ENCODE measurements around the gene WDR72. TPM values are rescaled to one million over a fixed set of nuclear protein-coding genes. Genes with fewer than 3 reads are reported as not detected.

Gene WDR72
- total RNA-seq, 1 donor from 2014 or later, result not detected

- DNase-seq (ENCODE audit: extremely low read depth, low read depth, low spot score), result peak; percentile 27
Observed at GRCh38 chr15:53611145-53611920, 148.1 kb downstream of the WDR72 start.

DNA sequence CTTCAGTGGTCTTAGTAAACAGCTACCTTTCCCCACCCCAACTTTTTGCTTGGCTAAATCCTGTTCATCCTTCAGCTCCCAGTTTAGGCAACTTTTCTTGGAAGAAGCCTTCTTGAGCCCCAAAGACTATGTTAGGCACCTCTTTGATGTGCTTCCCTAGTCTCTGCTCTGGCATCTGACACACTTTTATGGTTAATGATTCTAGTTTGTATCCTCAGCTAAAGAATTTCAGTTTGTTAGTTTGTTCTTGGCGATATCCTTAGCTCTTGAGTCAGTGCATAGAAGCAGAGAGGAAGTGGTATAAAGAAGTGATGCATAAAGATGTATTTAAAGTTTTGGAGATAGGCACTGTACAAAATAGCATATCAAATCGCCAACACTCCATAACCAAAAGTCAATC lies 168.4 kb downstream of the WDR72 start:
- DNase-seq (ENCODE audit: extremely low read depth, low read depth, low spot score), result no peak

GRCh38 chr15:53590380-53590779 lies 169.1 kb downstream of the WDR72 start:
- DNase-seq (ENCODE audit: extremely low read depth, low read depth, low spot score), result no peak

DNA sequence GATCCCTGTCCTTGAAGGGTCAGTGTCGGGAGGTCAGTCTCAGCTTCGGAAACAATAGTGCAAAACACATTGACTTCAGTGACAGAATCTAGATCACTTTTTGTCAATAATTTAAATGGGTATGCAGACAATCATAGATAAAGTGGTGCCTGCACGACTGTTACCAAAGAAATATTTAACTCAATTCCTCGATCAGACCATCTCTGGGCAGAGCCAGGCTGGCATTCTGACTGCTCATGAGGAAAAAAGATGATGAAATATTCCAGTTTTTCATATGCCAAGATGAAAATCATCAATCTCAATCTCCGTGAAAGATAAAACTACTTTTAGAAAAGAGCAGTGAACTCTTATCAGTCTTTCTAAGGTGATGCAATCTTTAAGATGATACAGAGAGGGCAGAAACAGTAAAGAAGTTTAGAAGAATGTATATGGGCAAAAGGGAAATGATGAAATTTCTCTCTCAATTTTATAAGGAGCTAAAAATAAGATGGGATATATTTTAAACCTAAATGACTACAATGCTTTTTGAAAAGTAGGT lies 169.9 kb downstream of the WDR72 start:
- DNase-seq (ENCODE audit: extremely low read depth, low read depth, low spot score), result no peak

DNA sequence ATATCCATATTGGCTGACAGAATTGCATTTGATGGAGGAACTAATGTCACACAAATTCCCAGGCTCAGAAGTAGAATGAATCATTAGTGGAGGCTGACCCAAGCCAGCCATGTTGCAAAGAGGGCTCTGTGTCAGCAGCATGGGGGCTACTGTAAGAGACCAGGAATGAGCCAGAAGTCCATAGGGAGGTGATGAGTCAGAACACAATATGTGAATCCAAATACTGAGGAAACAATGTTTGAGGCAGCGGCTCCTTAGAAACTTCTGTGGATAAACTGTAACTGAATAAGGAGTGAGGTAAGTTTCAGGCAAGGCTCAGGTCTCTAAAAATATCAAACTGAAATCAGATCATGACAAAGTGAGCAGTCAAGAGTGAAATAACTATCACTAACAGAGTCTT lies 170.7 kb downstream of the WDR72 start:
- DNase-seq (ENCODE audit: extremely low read depth, low read depth, low spot score), result no peak

- DNase-seq (ENCODE audit: extremely low read depth, low read depth, low spot score), result no peak
Observed at GRCh38 chr15:53586799-53587198, 172.7 kb downstream of the WDR72 start.

DNA sequence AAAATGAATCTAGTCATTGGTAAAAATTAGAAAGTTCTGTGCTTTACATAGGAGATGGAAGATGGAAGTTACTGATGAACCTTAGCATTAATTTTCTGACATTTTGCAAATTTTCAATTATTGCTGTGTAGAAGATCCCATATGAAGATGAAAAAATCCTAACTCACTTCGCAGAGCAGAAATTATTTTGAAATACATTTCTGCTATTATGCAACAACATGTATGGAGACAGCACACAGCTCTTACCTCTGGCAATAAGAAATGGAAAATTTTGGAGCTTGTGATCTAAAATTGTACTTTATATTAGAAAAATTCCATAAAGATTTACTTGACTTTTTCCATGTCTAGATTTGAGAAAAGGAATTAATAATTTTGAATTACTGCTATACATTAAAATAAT lies 177.9 kb downstream of the WDR72 start:
- DNase-seq (ENCODE audit: extremely low read depth, low read depth, low spot score), result no peak

GRCh38 chr15:53580366-53580765 lies 179.1 kb downstream of the WDR72 start:
- DNase-seq (ENCODE audit: extremely low read depth, low read depth, low spot score), result no peak

GRCh38 chr15:53576841-53577240 lies 182.6 kb downstream of the WDR72 start:
- no peak for DNase-seq (ENCODE audit: extremely low read depth, low read depth, low spot score)

DNA sequence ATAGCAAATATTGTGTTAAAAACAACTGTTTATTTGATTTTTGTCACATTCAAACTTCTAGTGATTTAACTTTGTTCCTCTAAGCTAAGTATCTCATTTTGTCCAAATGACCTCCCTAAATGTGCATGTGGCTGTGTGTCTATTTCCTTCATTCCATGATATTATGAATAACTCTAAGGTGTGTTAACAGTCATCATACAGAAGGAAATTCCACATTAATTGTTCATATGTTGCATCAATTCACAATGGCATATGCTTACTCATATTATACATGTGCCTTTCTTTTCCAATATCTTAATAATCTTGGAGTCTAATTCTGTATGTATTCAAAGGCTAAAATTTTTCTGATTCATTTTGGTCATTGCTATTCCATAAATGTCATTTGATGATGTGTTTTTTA lies 186.4 kb downstream of the WDR72 start:
- no peak for DNase-seq (ENCODE audit: extremely low read depth, low read depth, low spot score)

DNA sequence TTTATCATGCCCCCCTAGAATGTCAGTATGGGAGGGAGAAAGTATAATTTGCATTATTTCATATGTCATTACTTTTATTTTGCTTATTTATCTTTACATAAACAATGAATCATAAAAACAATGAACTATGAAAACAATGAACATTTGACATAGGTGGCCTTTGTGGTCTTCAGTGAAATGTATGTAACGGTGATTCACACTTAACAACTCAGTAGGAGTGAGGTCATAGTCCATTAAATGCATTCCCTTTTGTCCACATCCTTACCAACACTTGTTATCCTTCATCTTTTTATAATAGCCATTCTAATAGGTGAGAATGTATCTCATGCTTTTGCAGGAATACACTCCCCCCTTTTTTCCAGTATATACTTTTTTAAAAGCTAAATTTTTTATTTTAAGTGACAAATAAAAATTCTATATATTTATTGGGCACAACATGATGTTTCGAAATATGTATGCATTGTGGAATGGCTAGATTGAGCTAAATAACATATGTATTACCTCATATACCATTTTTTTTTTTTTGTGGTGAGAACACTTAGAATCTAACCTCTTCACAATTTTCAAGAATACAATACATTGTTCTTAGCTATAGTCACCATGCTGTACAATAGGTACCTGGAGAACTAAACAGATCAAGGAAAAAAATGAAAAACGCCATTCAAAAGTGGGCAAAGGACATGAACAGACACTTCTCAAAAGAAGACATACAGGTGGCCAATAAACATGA lies 189.5 kb downstream of the WDR72 start:
- DNase-seq (ENCODE audit: extremely low read depth, low read depth, low spot score), result no peak

DNA sequence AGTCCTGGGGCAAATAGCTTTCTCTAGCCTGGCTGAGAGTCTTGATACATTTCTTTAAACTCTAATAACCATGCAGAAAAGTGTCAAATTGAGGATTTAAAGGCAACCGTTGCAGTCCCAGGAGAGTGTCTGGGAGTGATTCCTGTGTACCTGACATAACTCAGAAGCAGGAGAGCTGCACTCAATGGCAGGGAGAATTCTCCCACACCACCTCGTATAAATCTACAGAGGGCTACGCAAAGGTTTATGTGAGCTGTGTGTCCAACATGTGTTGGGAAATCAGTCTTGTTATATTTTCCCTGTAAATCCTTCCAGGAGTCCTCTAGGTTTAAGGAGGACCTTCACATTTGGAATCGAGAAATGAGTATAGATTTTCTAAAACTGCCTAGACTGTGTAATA lies 192.6 kb downstream of the WDR72 start:
- DNase-seq (ENCODE audit: extremely low read depth, low read depth, low spot score), result no peak

GRCh38 chr15:53565721-53566120 lies 193.7 kb downstream of the WDR72 start:
- DNase-seq (ENCODE audit: extremely low read depth, low read depth, low spot score), result no peak

- no peak for DNase-seq (ENCODE audit: extremely low read depth, low read depth, low spot score)
Observed at GRCh38 chr15:53564647-53565046, 194.8 kb downstream of the WDR72 start.

- DNase-seq (ENCODE audit: extremely low read depth, low read depth, low spot score), result no peak
Observed at GRCh38 chr15:53563627-53564026, 195.8 kb downstream of the WDR72 start.

DNA sequence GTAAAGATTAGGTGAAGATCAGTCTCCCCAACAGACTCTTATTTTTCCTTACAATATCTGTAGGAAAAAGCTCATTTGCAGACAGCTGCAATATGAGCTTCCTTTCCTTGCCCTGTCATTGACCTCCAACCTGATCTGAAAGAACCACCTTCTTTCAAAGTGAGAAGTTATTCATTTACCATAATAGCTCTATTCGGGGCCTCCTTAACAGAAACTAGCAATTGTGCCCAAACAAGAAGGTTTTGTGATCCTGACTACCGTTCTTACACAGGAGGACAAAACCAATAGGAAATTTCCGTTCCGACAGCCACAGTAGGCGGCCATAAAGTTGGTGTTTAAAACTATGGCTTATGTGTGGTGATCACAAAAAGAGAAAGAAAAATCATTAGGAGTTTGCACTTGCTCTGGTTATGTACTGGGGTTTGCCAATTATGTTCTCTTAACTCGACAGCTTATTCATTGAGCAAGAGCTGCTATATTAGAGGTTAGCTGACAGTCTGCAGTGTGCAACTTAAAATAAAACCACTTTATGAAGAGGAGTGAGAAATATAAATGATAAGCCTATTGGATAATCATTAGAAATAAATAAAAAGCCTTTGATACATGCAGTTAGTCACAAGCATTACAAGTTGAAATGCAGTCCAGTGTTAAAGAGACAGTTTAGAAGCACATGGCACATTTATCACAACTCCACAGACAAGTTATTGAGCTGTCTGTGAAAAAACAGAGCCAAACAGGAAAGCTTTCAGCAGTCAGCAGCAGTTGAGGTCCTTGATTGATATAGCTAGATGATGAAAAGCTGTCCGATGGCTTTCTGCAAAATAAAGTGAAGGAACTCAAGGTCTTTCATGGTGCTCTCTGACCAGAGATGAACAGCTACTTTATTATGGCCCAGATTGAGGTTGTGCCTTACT lies 199.8 kb downstream of the WDR72 start:
- DNase-seq (ENCODE audit: extremely low read depth, low read depth, low spot score), result no peak

- DNase-seq (ENCODE audit: extremely low read depth, low read depth, low spot score), result no peak
Observed at GRCh38 chr15:53558384-53558783, 201.1 kb downstream of the WDR72 start.

- DNase-seq (ENCODE audit: extremely low read depth, low read depth, low spot score), result no peak
Observed at GRCh38 chr15:53555226-53555625, 204.2 kb downstream of the WDR72 start.

DNA sequence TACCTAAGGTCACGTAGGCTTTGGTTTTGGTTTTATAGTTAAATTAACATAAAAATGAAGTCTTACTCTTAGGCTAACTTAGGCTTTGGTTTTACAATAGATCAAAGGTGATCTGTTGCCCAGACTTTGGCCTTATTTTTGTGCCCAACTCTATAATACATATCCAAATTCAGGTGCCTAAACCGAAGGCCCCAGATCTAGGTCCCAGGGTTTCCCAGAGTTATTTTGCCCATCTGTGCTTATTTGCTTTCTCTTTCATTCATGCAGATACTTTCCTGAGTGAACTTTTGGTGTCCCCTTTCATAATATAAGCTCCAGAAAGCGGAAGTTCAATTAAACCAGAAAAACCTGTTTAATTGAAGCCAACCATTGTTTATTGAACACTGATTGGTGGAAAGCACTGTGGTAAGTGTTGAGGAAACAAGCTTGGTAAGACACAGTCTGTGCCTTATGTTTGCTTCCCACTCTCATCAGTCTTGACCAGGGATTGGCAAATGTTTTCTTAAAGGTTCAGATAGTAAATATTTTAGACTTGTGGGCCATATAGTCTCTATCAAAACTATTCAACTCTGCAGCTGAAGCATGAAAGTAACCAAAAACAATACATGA lies 209.7 kb downstream of the WDR72 start:
- DNase-seq (ENCODE audit: extremely low read depth, low read depth, low spot score), result no peak

DNA sequence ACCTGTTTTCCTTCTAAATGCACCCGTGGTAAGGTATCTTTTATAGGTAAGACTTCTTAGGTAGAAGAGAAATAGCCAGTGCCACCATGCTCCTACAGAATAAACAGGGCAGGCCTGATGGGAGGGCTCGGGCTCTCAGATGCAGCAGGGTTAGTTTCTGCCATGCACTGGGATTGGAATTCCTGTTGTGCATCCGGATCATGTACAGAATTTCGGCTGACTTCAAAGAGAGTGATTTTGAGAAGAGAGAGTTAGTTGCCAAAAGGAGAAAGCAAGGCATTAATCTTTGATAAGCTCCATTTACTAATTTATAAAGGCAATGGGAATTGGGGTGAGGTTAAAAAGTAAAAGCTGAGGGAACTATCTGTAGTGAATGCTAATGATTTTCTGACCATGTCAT lies 211.2 kb downstream of the WDR72 start:
- DNase-seq (ENCODE audit: extremely low read depth, low read depth, low spot score), result no peak

Measured in glomerular endothelial cell (primary cell).